GM21786 (cell line): ENCODE data around the gene INO80D.
"Not testable (repeated sequence)": the region's sequence is repeated elsewhere in the genome, so short reads cannot be mapped to it uniquely, and the experiment has no call there.

Experiments used
- ATAC-seq: cut with Tn5 transposase; IDR thresholded peaks from one replicate; pipeline ENCODE4 v1.9.1; 2021; ENCODE audit not compliant: unreplicated experiment

INO80D gene, protein sequence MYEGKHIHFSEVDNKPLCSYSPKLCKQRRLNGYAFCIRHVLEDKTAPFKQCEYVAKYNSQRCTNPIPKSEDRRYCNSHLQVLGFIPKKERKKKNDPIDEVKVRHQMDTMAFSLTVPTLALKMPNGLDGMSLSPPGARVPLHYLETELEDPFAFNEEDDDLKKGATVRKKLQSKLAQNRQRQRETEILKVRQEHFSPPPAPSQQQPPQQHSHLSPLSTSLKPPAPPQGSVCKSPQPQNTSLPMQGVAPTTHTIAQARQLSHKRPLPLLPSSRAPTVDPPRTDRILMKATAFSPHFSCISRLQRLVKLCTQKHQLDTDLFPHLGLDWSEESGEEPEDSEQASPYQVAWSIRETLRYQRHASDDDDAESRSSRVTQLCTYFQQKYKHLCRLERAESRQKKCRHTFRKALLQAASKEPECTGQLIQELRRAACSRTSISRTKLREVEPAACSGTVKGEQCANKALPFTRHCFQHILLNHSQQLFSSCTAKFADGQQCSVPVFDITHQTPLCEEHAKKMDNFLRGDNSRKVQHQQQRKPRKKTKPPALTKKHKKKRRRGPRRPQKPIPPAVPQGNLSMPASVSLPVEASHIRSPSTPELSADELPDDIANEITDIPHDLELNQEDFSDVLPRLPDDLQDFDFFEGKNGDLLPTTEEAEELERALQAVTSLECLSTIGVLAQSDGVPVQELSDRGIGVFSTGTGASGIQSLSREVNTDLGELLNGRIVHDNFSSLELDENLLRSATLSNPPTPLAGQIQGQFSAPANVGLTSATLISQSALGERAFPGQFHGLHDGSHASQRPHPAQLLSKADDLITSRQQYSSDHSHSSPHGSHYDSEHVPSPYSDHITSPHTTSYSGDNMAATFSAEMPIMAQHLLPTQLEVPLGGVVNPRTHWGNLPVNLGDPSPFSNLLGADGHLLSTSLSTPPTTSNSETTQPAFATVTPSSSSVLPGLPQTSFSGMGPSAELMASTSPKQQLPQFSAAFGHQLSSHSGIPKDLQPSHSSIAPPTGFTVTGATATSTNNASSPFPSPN

DNA sequence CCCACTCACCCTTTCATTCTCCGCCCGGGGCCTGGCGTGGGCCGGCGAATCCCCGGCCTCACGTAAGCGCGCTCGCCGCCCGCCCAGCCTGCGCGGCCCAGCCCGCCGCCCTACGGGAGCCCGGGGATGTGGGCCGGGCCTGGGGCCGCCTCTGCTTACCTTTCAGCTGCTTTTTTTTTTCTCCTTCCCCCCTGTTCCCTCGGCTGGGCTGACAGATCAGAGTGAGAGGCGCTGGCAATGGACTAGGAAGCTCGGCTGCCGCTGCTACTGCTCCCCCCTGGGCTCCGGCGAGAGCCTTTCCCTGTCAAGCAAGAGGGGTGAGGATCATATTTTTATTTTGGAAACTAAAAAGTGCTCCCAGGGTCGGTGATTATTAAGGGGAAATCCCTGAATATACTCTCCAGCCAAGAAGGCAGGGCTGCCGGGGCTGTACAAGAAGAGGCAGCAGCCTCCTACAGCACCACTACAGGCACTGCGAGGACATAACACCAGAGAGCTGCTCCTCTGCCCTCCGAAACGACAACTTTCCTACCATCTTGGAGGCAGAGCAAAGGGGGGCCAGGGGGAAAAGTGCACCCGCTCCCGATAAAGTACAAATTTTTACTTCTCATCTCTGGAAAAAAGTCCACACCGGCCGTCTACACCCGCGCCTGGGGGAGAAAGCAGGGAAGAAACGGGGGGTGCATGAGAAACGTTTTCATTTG lies at the start of gene INO80D:
Gene INO80D (minus strand): TSS at position 433 of the 704 bp plus-strand sequence. CDS start 23,158 bp downstream, outside the sequence.
- peak; percentile 87 for ATAC-seq

GRCh38 chr2:206127656-206128055 lies 41.7 kb upstream of the INO80D start:
- no peak for ATAC-seq

- ATAC-seq = no peak
These were observed 39.9 kb upstream of the INO80D start for GRCh38 chr2:206125901-206126300.

DNA sequence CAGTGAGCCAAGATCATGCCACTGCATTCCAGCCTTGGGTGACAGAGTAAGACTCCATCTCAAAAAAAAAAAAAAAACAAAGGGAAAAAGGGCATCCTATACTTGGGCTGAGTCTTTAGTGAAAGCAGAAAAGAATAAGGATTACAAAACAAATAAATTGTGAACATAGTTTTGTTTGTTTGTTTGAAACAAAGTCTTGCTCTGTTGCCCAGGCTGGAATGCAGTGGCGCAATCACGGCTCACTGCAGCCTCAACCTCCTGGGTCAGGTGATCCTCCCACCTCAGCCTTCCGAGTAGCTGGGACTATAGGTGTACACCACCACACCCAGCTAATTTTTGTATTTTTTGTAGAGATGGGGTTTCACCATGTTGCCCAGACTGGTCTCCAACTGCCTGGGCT lies 36.6 kb upstream of the INO80D start:
- not testable (repeated sequence) for ATAC-seq

DNA sequence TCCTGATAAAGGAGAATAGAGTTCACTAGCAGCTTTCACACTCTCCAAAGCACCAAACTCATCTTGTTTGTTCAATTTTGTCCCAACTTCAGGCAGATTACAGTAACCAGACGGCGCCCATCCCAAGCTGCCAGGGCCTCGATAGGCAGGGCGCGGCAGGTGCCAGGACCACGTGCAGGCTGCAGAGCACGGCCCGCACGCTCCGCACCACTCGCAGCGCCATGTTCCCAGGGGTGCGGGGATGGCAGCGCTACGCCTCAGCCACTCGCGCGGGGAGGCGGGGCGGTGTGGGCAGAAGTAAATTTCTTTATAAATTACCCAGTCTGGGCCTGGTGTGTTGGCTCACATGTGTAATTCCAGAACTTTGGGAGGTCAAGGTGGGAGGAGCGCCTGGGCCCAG lies 30.3 kb upstream of the INO80D start:
- no peak for ATAC-seq

GRCh38 chr2:206115026-206115578 lies 29.1 kb upstream of the INO80D start:
- no peak for ATAC-seq

DNA sequence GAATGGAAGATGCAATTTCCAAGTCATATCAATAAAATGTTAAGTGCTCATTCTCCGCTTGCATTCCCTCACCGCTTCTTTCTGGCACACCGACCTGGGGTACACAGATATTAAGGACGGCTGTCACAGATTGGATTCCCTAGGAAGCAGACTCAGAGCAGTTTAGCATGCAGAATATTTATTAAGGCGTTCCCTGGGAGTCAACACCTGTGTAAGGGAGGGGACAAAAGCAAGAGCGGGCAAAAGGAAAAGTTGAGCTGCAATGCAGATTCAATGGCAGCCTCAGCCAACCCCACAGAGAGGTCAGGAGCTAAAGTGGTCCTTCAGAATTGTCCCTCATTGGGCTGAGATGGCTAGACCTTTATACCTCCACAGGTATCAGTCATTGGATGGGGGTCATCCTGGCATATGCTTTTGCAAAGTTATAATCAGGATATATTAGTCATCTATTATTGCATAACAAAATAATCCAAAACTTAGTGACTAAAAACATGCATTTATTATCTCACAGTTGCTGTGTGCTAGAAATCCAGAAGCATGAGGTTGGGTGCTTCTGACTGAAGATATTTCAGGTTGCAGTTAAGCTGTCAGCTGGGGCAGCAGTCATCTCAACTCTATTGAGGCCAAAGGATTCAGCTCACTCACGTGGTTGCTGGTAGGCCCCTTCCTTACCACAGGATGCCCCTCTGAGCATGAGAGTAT lies 27.0 kb upstream of the INO80D start:
- ATAC-seq = no peak

DNA sequence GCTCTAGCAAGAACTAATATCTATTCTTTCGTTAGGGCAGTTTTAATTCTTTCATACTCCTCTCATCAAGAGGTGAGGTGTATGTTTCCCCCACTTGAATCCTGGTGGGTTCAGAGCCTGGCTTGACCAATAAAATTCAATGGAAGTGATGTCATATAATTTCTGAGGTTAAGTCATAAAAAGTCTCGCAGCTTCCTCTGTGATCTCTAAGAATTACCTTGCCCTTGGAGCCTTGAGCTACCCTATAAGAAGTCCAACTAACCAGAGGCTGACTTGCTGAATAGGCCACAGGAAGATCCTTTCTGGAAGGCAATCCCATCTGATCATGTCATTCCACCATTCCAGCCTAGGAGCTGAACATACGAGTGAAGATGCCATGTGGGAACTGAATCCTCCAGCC lies 26.1 kb upstream of the INO80D start:
- no peak for ATAC-seq

GRCh38 chr2:206108713-206109112 lies 22.7 kb upstream of the INO80D start:
- no peak for ATAC-seq

GRCh38 chr2:206105541-206105940 lies 19.6 kb upstream of the INO80D start:
- no peak for ATAC-seq

DNA sequence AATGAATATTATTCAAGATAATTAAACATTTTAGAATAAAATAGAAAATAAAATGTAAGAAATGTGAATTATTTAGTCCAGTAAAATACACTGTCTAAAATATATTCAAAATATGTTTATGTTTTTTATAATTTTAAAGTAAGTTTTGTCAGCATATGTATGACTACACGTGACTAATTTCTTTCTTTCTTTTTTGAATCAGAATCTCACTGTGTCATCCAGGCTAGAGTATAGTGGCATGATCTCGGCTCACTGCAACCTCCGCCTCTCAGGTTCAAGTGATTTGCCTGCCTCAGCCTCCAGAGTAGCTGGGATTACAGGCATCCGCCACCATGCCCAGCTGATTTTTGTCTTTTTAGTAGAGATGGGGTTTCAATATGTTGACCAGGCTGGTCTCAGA lies 19.1 kb upstream of the INO80D start:
- no peak for ATAC-seq

DNA sequence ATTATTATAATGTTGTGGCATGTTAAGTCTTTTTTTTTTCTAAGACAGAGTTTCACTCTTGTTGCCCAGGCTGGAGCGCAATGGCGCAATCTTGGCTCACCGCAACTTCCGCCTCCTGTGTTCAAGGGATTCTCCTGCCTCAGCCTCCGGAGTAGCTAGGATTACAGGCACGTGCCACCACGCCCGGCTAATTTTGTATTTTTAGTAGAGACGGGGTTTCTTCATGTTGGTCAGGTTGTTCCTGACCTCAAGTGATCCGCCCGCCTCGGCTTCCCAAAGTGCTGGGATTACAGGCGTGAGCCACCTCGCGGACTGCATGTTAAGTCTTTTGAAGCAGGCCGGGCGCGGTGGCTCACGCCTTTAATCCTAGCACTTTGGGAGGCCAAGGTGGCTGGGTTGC lies 12.9 kb upstream of the INO80D start:
- not testable (repeated sequence) for ATAC-seq

DNA sequence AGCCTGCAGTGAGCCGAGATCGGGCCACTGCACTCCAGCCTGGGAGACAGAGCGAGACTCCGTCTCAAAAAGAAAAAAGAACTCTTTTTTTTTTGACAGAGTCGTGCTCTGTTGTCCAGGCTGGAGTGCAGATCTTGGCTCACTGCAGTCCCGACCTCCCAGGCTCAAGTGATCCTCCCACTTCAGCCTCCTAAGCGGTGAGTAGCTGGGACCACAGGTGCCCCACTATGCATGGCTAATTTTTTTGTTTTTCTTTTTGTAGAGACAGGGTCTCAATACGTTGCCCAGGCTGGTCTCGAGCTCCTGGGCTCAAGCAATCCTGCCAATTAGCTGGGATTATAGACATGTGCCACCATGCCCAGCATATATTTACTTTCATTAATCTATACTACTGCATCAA lies 12.5 kb upstream of the INO80D start:
- ATAC-seq = no peak

DNA sequence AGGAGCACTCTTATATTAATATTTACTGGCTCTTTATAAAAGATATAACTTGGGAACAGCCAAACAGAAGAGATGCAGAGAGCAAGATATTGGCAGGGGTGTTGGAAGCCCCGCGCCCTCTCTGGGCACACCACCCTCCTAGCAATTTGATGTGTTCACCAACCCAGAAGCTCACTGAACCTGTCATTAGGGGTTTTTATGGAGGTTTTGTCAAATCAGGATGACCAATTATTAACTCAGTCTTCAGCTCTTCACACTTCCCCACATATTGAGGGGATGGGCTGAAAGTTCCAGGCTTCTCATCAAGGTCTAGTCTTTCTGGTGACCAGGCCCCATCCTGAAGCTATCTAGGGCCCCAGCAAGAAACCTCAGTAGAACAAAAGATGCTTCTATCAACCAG lies 10.9 kb upstream of the INO80D start:
- ATAC-seq = no peak

DNA sequence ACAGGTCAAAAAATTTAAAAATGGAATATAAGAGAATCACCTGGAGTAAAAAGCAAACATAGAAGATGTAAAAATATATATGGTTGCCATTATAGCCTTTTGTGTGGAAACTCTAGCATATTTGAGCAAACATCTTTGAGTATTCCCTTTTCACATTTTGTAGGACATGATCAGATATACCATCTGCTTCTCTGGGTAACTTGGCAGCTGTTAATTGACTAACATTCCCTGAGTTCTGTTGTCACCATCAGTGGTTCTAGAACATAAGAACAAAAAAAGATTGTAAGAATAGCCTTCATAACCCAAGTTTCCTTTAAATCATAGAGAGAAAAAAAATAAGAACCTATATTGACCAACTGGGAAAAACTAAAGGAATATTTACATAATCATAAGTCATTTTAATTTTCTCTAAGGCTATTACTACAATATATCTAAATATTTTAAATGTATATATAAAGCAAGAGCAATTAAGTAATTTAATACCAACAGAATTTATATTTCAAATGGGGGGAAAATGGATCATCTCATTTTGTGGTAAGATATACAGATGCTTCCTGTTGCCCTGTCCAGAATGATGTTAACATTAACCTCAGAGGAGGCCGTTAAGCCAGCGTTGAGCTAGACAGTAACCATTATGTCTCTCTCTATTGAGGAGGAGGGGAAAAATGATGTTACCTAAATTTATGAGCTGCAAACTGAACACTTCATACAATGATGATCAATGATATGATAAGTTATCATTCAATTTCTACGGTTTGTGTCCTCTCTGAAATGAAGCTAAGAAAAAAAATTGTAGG lies 9.8 kb upstream of the INO80D start:
- ATAC-seq = no peak

DNA sequence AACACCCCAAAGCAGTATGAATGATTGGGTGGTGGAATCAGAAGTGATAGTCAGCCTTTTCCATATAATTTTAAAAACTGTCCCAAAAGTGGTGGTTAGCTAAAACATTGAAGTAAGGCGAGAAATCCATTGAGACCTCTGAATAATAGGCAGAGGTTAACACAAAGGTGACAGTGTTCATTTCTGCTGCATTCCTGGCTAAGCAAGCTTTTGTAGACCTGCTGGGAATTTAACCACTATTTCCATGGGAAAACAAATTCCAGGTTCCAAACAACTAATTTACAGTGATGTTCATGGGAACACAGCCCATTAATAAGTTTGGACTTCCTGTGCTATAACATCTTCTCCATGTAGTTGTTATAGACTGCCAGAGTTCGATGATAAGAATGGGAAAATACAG lies 6.3 kb upstream of the INO80D start:
- ATAC-seq = no peak

DNA sequence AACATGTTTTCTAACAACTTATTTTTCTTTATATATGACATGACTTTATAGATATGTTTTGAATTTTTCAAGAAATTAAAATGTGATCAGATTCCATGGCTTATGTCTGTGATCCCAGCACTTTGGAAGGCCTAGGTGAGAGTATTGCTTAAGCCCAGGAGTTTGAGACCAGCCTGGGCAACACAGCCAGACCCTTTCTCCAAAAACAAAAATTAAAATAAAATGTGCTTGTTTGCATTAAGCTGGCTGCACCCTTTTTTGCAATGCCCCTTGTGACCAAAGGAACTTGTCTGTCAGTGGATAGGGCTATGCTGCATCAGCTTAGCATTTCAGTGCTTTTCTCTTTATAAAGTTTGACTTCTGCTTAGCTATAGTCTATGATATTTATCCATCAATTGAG lies 2.3 kb upstream of the INO80D start:
- no peak for ATAC-seq

DNA sequence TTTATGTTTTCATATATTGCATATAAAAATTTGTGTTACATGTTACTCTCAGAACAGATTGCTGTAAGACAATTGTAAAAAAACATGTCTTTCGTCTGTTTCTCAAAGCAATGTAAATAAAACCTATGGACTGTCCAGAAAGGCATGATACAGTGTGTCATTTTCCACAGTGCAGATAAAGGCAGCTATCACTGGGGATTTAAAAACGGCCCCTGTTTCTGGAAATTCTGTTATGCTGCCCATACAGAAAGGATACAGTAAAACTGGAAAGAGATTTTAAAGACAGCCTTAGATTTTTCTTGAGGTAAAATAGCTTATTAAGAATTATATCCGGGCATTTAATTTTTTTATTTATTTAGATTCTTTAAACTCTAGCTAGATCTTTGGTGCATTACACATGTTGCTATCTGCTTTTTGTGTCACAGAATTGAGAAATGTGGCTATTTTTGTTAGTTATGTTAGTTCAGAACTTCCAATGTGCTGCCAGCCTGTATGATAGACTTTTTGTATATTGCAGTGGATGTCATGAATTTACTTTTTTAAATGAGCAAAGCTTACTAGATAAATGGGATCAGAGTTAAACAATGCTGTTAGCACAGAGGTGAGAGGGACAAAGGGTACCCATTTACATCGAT lies 859 bp upstream of the INO80D start:
- no peak for ATAC-seq
